Measurements from ENCODE around the gene NUBPL. TPM values are rescaled to one million over a fixed set of nuclear protein-coding genes. Genes with fewer than 3 reads are reported as not detected.

The NUBPL gene
- total and polyA plus RNA-seq, 2 experiments from 2014 or later = 22.9 to 30.8 TPM

GRCh38 chr14:31898838-31899528 is 337.8 kb downstream of the NUBPL start:
- H3K27ac ChIP-seq = no peak overlapping the region
- H3K9me3 ChIP-seq (ENCODE audit: low read depth) = no peaks in the 10 kb centered on the region
- no peak overlapping the region for H3K4me3 ChIP-seq
- H3K36me3 ChIP-seq = no peaks in the 10 kb centered on the region
- peaks cover under 1% of the 10 kb centered on the region for H3K4me1 ChIP-seq (ENCODE audit: low read depth)
- TF ChIP-seq CTCF (IDR thresholded peaks at IDR 0.05; ENCODE audit: low read depth, low read length) = no peak
- DNase-seq (ENCODE audit: low read depth in 1 of 2, low spot score in 1 of 2) = no peak
- no peaks in the 10 kb centered on the region for H3K27me3 ChIP-seq

GRCh38 chr14:31902002-31902401 is 340.8 kb downstream of the NUBPL start:
- no peak for DNase-seq (ENCODE audit: low read depth in 1 of 2, low spot score in 1 of 2)
- H3K4me1 ChIP-seq (ENCODE audit: low read depth) = no peaks in the 10 kb centered on the region
- TF ChIP-seq CTCF (IDR thresholded peaks at IDR 0.05; ENCODE audit: low read depth, low read length) = no peak
- H3K36me3 ChIP-seq = no peaks in the 10 kb centered on the region
- H3K9me3 ChIP-seq (ENCODE audit: low read depth) = no peaks in the 10 kb centered on the region
- H3K27ac ChIP-seq = no peak overlapping the region
- H3K4me3 ChIP-seq = no peak overlapping the region
- no peaks in the 10 kb centered on the region for H3K27me3 ChIP-seq

GRCh38 chr14:31902945-31903646 is 341.9 kb downstream of the NUBPL start:
- no peak overlapping the region for H3K4me3 ChIP-seq
- TF ChIP-seq CTCF (IDR thresholded peaks at IDR 0.05; ENCODE audit: low read depth, low read length) = no peak
- DNase-seq (ENCODE audit: low read depth in 1 of 2, low spot score in 1 of 2) = peak in 1 of 2 donors; percentile 3
- no peaks in the 10 kb centered on the region for H3K4me1 ChIP-seq (ENCODE audit: low read depth)
- H3K9me3 ChIP-seq (ENCODE audit: low read depth) = no peaks in the 10 kb centered on the region
- H3K27me3 ChIP-seq = no peaks in the 10 kb centered on the region
- no peak overlapping the region for H3K27ac ChIP-seq
- H3K36me3 ChIP-seq = no peaks in the 10 kb centered on the region

GRCh38 chr14:31909977-31910376 is 348.8 kb downstream of the NUBPL start:
- Histone ChIP-seq H3K27ac (no peak overlapping the region), H3K9me3 (ENCODE audit: low read depth) (no peaks in the 10 kb centered on the region), H3K4me1 (ENCODE audit: low read depth) (no peaks in the 10 kb centered on the region), H3K27me3 (no peaks in the 10 kb centered on the region), H3K4me3 (no peak overlapping the region), H3K36me3 (no peaks in the 10 kb centered on the region)
- DNase-seq (ENCODE audit: low read depth in 1 of 2, low spot score in 1 of 2) = no peak
- no peak for TF ChIP-seq CTCF (IDR thresholded peaks at IDR 0.05; ENCODE audit: low read depth, low read length)

Other genes with a start within 250 kb of the NUBPL start
- gene HEATR5A, start 140.9 kb upstream of the NUBPL start, total RNA-seq = 16.1 and 31.7 TPM in 2 replicates
- 12.2 and 23.2 TPM in 2 replicates for gene HEATR5A, start 140.9 kb upstream of the NUBPL start, polyA plus RNA-seq
- 40.1 and 45.2 TPM in 2 replicates for gene DTD2, start 103.9 kb upstream of the NUBPL start, total RNA-seq
- gene DTD2, start 103.9 kb upstream of the NUBPL start, polyA plus RNA-seq = 8.9 and 14.2 TPM in 2 replicates
- not detected in 2 replicates for gene GPR33, start 73.4 kb upstream of the NUBPL start, total RNA-seq
- not detected in 2 replicates for gene GPR33, start 73.4 kb upstream of the NUBPL start, polyA plus RNA-seq